K562 (cell line): Measurements from ENCODE around the gene ITPR1.

ENCODE experiments used
- GABPA ChIP-seq: fragments of 200-800 bp; sonication (Bioruptor generic); conservative IDR thresholded peaks from 2 replicates; pipeline ENCODE4 v1.6.1; 2016; ENCODE audit warnings: low read depth, missing genetic modification characterization, missing compliant biosample characterization
- SMARCB1 ChIP-seq: IDR thresholded peaks from 2 replicates; pipeline ENCODE4 v1.6.1; 2011; ENCODE audit warnings: improper control_type of control experiment, low read depth; ENCODE audit not compliant: insufficient read length
- SOX6 ChIP-seq: fragments of 450-650 bp; IDR thresholded peaks from 2 replicates; pipeline ENCODE4 v1.6.1; 2014; ENCODE audit warnings: mild to moderate bottlenecking
- SREBF2 ChIP-seq: sonication (generic); formaldehyde crosslinking; IDR thresholded peaks from 2 replicates; pipeline ENCODE4 v1.4.0; 2020; ENCODE audit warnings: mild to moderate bottlenecking, missing genetic modification reagents
- TAF7 ChIP-seq: fragments of 450-650 bp; IDR thresholded peaks from 2 replicates; pipeline ENCODE4 v1.6.1; 2016; ENCODE audit warnings: missing genetic modification characterization, missing compliant biosample characterization
- TEAD4 ChIP-seq, 2 experiments: sonication (generic) in 1 of 2; formaldehyde crosslinking in 1 of 2; IDR thresholded peaks; 2 replicates each; pipeline versions ENCODE4 v1.6.1 to v1.8.0; 2012 to 2022; ENCODE audit warnings: borderline replicate concordance in 1 of 2, inconsistent platforms in 1 of 2, low read length in 1 of 2, mild to moderate bottlenecking in 1 of 2, missing genetic modification reagents in 1 of 2
- XRCC5 ChIP-seq: fragments of 200-400 bp; formaldehyde crosslinking; IDR thresholded peaks from 2 replicates; pipeline ENCODE4 v1.6.1; 2017; ENCODE audit warnings: low read depth, mild to moderate bottlenecking, low read length
- TF ChIP-seq, protein P1 (sequence below): sonication (generic); formaldehyde crosslinking; IDR thresholded peaks from 2 replicates; pipeline ENCODE4 v1.9.0; 2022; ENCODE audit warnings: mild to moderate bottlenecking, missing genetic modification reagents
- TF ChIP-seq, protein P2 (sequence below), 2 experiments: fragments of 450-650 bp in 1 of 2; IDR thresholded peaks; 2 replicates each; pipeline ENCODE4 v1.6.1; 2011 to 2017; ENCODE audit warnings: low read depth in 2 of 2, antibody characterized with exemption in 1 of 2, borderline replicate concordance in 1 of 2, low read length in 1 of 2, mild to moderate bottlenecking in 1 of 2, mixed read lengths in 1 of 2; ENCODE audit not compliant: control insufficient read depth in 1 of 2
- TF ChIP-seq, protein P3 (sequence below): IDR thresholded peaks from 3 replicates; pipeline ENCODE4 v1.6.1; 2011; ENCODE audit warnings: borderline replicate concordance, mild to moderate bottlenecking, moderate library complexity; ENCODE audit not compliant: insufficient read length; ENCODE audit errors: extremely low read depth

DNA sequence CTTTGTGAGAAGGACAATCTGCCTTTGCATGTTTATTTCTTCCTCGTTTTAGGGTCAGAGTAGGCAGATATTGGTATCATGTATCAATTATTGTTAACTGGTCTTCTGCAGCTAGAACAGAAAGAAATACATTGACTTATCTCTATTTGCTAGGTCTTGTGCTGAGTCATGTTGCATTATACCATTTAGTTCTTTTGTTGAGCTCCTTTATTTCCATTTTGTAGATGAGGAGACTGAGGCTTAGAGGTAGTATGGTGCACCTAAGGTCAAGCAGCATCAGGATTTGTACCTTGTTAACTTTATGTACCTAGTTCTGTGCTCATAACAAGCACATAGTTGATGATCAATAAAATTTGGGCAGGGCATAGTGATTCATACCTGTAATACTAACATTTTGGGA, 182.6 kb downstream of the ITPR1 start:
- TF ChIP-seq GABPA (no peak), TEAD4 (IDR thresholded peaks at IDR 0.05; ENCODE audit: low read length) (no peak), TEAD4 (CRISPR knock-in tag; IDR thresholded peaks at IDR 0.05; ENCODE audit: borderline replicate concordance) (no peak), SREBF2 (CRISPR knock-in tag) (no peak), SMARCB1 (no peak), SOX6 (no peak), XRCC5 (no peak), TAF7 (tag) (no peak)
- TF ChIP-seq, protein P1, sequence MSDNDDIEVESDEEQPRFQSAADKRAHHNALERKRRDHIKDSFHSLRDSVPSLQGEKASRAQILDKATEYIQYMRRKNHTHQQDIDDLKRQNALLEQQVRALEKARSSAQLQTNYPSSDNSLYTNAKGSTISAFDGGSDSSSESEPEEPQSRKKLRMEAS (CRISPR knock-in tag): no peak
- TF ChIP-seq, protein P2, sequence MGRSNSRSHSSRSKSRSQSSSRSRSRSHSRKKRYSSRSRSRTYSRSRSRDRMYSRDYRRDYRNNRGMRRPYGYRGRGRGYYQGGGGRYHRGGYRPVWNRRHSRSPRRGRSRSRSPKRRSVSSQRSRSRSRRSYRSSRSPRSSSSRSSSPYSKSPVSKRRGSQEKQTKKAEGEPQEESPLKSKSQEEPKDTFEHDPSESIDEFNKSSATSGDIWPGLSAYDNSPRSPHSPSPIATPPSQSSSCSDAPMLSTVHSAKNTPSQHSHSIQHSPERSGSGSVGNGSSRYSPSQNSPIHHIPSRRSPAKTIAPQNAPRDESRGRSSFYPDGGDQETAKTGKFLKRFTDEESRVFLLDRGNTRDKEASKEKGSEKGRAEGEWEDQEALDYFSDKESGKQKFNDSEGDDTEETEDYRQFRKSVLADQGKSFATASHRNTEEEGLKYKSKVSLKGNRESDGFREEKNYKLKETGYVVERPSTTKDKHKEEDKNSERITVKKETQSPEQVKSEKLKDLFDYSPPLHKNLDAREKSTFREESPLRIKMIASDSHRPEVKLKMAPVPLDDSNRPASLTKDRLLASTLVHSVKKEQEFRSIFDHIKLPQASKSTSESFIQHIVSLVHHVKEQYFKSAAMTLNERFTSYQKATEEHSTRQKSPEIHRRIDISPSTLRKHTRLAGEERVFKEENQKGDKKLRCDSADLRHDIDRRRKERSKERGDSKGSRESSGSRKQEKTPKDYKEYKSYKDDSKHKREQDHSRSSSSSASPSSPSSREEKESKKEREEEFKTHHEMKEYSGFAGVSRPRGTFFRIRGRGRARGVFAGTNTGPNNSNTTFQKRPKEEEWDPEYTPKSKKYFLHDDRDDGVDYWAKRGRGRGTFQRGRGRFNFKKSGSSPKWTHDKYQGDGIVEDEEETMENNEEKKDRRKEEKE (IDR thresholded peaks at IDR 0.05; ENCODE audit: borderline replicate concordance in 1 of 2, control insufficient read depth in 1 of 2, low read depth in 2 of 2, low read length in 1 of 2): no peak
- TF ChIP-seq, protein P3, sequence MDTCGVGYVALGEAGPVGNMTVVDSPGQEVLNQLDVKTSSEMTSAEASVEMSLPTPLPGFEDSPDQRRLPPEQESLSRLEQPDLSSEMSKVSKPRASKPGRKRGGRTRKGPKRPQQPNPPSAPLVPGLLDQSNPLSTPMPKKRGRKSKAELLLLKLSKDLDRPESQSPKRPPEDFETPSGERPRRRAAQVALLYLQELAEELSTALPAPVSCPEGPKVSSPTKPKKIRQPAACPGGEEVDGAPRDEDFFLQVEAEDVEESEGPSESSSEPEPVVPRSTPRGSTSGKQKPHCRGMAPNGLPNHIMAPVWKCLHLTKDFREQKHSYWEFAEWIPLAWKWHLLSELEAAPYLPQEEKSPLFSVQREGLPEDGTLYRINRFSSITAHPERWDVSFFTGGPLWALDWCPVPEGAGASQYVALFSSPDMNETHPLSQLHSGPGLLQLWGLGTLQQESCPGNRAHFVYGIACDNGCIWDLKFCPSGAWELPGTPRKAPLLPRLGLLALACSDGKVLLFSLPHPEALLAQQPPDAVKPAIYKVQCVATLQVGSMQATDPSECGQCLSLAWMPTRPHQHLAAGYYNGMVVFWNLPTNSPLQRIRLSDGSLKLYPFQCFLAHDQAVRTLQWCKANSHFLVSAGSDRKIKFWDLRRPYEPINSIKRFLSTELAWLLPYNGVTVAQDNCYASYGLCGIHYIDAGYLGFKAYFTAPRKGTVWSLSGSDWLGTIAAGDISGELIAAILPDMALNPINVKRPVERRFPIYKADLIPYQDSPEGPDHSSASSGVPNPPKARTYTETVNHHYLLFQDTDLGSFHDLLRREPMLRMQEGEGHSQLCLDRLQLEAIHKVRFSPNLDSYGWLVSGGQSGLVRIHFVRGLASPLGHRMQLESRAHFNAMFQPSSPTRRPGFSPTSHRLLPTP: no peak
